Activated naive CD8-positive, alpha-beta T cell treated with anti-CD3 and anti-CD28 coated beads for 36 hours (primary cell): Measurements from ENCODE around the gene MYL2. TPM values are rescaled to one million over a fixed set of nuclear protein-coding genes. Genes with fewer than 3 reads are reported as not detected.
A peak's percentile ranks its signal among the peaks of the same experiment; 100 is the strongest.

Source experiments
- DNase-seq: peaks from one replicate; pipeline ENCODE4 v3.0.0; 2021
- H3K27ac Mint-ChIP-seq: one replicate; pipeline ENCODE4 v1.8.0; 2022; ENCODE audit warnings: mild to moderate bottlenecking, moderate library complexity, mixed read lengths
- H3K27me3 Mint-ChIP-seq: one replicate; pipeline ENCODE4 v1.8.0; 2022; ENCODE audit warnings: mild to moderate bottlenecking, mixed read lengths
- H3K36me3 Mint-ChIP-seq: one replicate; pipeline ENCODE4 v1.8.0; 2021; ENCODE audit warnings: mild to moderate bottlenecking, mixed read lengths
- H3K4me1 Mint-ChIP-seq: one replicate; pipeline ENCODE4 v1.8.0; 2021; ENCODE audit warnings: mixed read lengths
- H3K4me3 Mint-ChIP-seq: one replicate; pipeline ENCODE4 v1.8.0; 2022; ENCODE audit warnings: mild to moderate bottlenecking, moderate library complexity, mixed read lengths
- H3K9me3 Mint-ChIP-seq: one replicate; pipeline ENCODE4 v1.8.0; 2022; ENCODE audit warnings: mixed read lengths
- total RNA-seq, 2 experiments: library from RNA; stranded (reverse); gene quantifications; one replicate each; pipeline ENCODE4 v1.2.3, GENCODE V29; 2021

MYL2 gene
- total RNA-seq, 2 experiments from 2014 or later = not detected

- H3K9me3 Mint-ChIP-seq = no peaks in the 10 kb centered on the region
- H3K4me3 Mint-ChIP-seq = no peak overlapping the region
- peaks cover 6% of the 10 kb centered on the region for H3K27me3 Mint-ChIP-seq
- no peaks in the 10 kb centered on the region for H3K4me1 Mint-ChIP-seq
- DNase-seq = no peak
- no peak overlapping the region for H3K27ac Mint-ChIP-seq
- no peaks in the 10 kb centered on the region for H3K36me3 Mint-ChIP-seq
Measured at GRCh38 chr12:110917467-110917866, 2.9 kb downstream of the MYL2 start.

GRCh38 chr12:110916295-110916875, 4.0 kb downstream of the MYL2 start:
- Mint-ChIP-seq H3K36me3 (no peaks in the 10 kb centered on the region), H3K27me3 (peaks cover 6% of the 10 kb centered on the region), H3K4me1 (no peaks in the 10 kb centered on the region), H3K9me3 (no peaks in the 10 kb centered on the region), H3K4me3 (no peak overlapping the region), H3K27ac (no peak overlapping the region)
- no peak for DNase-seq

GRCh38 chr12:110913119-110914056, 7.0 kb downstream of the MYL2 start:
- Mint-ChIP-seq H3K27ac (peak overlapping the region; percentile 45), H3K4me1 (no peaks in the 10 kb centered on the region), H3K27me3 (no peaks in the 10 kb centered on the region), H3K36me3 (no peaks in the 10 kb centered on the region), H3K9me3 (no peaks in the 10 kb centered on the region), H3K4me3 (no peak overlapping the region)
- no peak for DNase-seq

GRCh38 chr12:110912263-110912662, 8.1 kb downstream of the MYL2 start:
- H3K9me3 Mint-ChIP-seq = no peaks in the 10 kb centered on the region
- H3K27ac Mint-ChIP-seq = no peak overlapping the region
- no peaks in the 10 kb centered on the region for H3K27me3 Mint-ChIP-seq
- no peak overlapping the region for H3K4me3 Mint-ChIP-seq
- no peak for DNase-seq
- H3K4me1 Mint-ChIP-seq = no peaks in the 10 kb centered on the region
- H3K36me3 Mint-ChIP-seq = no peaks in the 10 kb centered on the region

GRCh38 chr12:110908377-110909152, 11.8 kb downstream of the MYL2 start:
- Mint-ChIP-seq H3K36me3 (no peaks in the 10 kb centered on the region), H3K27me3 (no peaks in the 10 kb centered on the region), H3K4me1 (no peaks in the 10 kb centered on the region), H3K4me3 (no peak overlapping the region), H3K27ac (no peak overlapping the region), H3K9me3 (no peaks in the 10 kb centered on the region)
- no peak for DNase-seq

GRCh38 chr12:110907583-110907982, 12.8 kb downstream of the MYL2 start:
- no peaks in the 10 kb centered on the region for H3K27me3 Mint-ChIP-seq

GRCh38 chr12:110906985-110907384, 13.4 kb downstream of the MYL2 start:
- H3K9me3 Mint-ChIP-seq = no peaks in the 10 kb centered on the region
- no peak for DNase-seq
- H3K4me3 Mint-ChIP-seq = no peak overlapping the region
- H3K27ac Mint-ChIP-seq = no peak overlapping the region
- H3K27me3 Mint-ChIP-seq = no peaks in the 10 kb centered on the region
- H3K4me1 Mint-ChIP-seq = no peaks in the 10 kb centered on the region
- H3K36me3 Mint-ChIP-seq = no peaks in the 10 kb centered on the region

More at GRCh38 chr12:110907583-110907982, 12.8 kb downstream of the MYL2 start:
- no peak for DNase-seq
- Mint-ChIP-seq H3K4me3 (no peak overlapping the region), H3K9me3 (no peaks in the 10 kb centered on the region), H3K4me1 (no peaks in the 10 kb centered on the region), H3K27ac (no peak overlapping the region), H3K36me3 (no peaks in the 10 kb centered on the region)

GRCh38 chr12:110906516-110906915, 13.9 kb downstream of the MYL2 start:
- no peak for DNase-seq
- Mint-ChIP-seq H3K4me1 (no peaks in the 10 kb centered on the region), H3K27me3 (no peaks in the 10 kb centered on the region), H3K36me3 (no peaks in the 10 kb centered on the region), H3K27ac (no peak overlapping the region), H3K9me3 (no peaks in the 10 kb centered on the region), H3K4me3 (no peak overlapping the region)

- no peak overlapping the region for H3K4me3 Mint-ChIP-seq
- no peaks in the 10 kb centered on the region for H3K36me3 Mint-ChIP-seq
- no peaks in the 10 kb centered on the region for H3K27me3 Mint-ChIP-seq
- H3K9me3 Mint-ChIP-seq = no peaks in the 10 kb centered on the region
- H3K4me1 Mint-ChIP-seq = no peaks in the 10 kb centered on the region
- DNase-seq = no peak
- no peak overlapping the region for H3K27ac Mint-ChIP-seq
Measured at GRCh38 chr12:110906083-110906482, 14.3 kb downstream of the MYL2 start.

- Mint-ChIP-seq H3K4me1 (no peaks in the 10 kb centered on the region), H3K9me3 (no peaks in the 10 kb centered on the region), H3K36me3 (no peaks in the 10 kb centered on the region), H3K27ac (no peak overlapping the region), H3K4me3 (no peak overlapping the region), H3K27me3 (no peaks in the 10 kb centered on the region)
- DNase-seq = no peak
Measured at GRCh38 chr12:110903511-110903910, 16.9 kb downstream of the MYL2 start.

GRCh38 chr12:110901401-110901800, 19.0 kb downstream of the MYL2 start:
- DNase-seq = no peak
- Mint-ChIP-seq H3K4me3 (no peak overlapping the region), H3K36me3 (no peaks in the 10 kb centered on the region), H3K27me3 (no peaks in the 10 kb centered on the region), H3K4me1 (no peaks in the 10 kb centered on the region), H3K27ac (no peak overlapping the region), H3K9me3 (no peaks in the 10 kb centered on the region)

- H3K4me3 Mint-ChIP-seq = no peak overlapping the region
- no peaks in the 10 kb centered on the region for H3K9me3 Mint-ChIP-seq
- H3K4me1 Mint-ChIP-seq = peaks cover 15% of the 10 kb centered on the region
- H3K27ac Mint-ChIP-seq = no peak overlapping the region
- DNase-seq = no peak
- H3K36me3 Mint-ChIP-seq = no peaks in the 10 kb centered on the region
- H3K27me3 Mint-ChIP-seq = peaks cover 23% of the 10 kb centered on the region
Measured at GRCh38 chr12:110896559-110896958, 23.8 kb downstream of the MYL2 start.

GRCh38 chr12:110893956-110894355, 26.4 kb downstream of the MYL2 start:
- no peak overlapping the region for H3K4me3 Mint-ChIP-seq
- no peak for DNase-seq

GRCh38 chr12:110889361-110889760, 31.0 kb downstream of the MYL2 start:
- no peak for DNase-seq
- Mint-ChIP-seq H3K27ac (no peak overlapping the region), H3K9me3 (no peaks in the 10 kb centered on the region), H3K4me1 (peaks cover 14% of the 10 kb centered on the region), H3K36me3 (no peaks in the 10 kb centered on the region), H3K27me3 (peaks cover 13% of the 10 kb centered on the region), H3K4me3 (no peak overlapping the region)

More at GRCh38 chr12:110893956-110894355, 26.4 kb downstream of the MYL2 start:
- no peaks in the 10 kb centered on the region for H3K36me3 Mint-ChIP-seq
- H3K9me3 Mint-ChIP-seq = no peaks in the 10 kb centered on the region
- peaks cover 23% of the 10 kb centered on the region for H3K27me3 Mint-ChIP-seq
- no peak overlapping the region for H3K27ac Mint-ChIP-seq
- H3K4me1 Mint-ChIP-seq = peaks cover 15% of the 10 kb centered on the region
